Activated naive CD8-positive, alpha-beta T cell treated with anti-CD3 and anti-CD28 coated beads, Interleukin-2, amount 50 U/mL, for 16 hours (primary cell): ENCODE measurements around the gene SPC25.
A peak's percentile ranks its signal among the peaks of the same experiment; 100 is the strongest.
"Not testable (repeated sequence)": the region's sequence is repeated elsewhere in the genome, so short reads cannot be mapped to it uniquely, and the experiment has no call there.

ENCODE experiments used
- DNase-seq: peaks from one replicate; pipeline ENCODE4 v3.0.0-alpha.2; 2020; ENCODE audit warnings: low read depth, low spot score

The SPC25 gene, protein sequence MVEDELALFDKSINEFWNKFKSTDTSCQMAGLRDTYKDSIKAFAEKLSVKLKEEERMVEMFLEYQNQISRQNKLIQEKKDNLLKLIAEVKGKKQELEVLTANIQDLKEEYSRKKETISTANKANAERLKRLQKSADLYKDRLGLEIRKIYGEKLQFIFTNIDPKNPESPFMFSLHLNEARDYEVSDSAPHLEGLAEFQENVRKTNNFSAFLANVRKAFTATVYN

GRCh38 chr2:168890006-168890782, at the start of gene SPC25:
Gene SPC25 (minus strand): TSS chr2:168890430. CDS start chr2:168889519, 911 bp downstream.
- peak; percentile 54 for DNase-seq

GRCh38 chr2:168939918-168940317, 49.7 kb upstream of the SPC25 start:
- DNase-seq, result no peak

DNA sequence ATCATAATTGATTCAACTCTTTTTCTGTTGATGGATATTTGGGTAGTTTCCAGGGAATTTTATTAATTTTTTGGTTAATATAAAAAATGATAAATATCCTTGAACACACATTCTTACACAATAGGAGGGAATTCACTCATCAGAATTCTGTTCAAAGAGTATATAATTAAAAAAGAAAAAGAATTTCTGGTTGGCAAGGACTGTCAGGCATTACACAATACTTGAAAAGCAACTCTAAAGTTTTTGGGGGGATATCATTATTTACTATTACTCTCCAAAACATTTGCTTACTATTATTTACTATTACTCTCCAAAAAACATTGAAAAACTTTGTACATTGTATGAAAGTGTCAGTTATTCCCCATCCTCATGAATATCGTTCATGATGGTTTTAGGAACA, 48.8 kb upstream of the SPC25 start:
- DNase-seq, result no peak

DNA sequence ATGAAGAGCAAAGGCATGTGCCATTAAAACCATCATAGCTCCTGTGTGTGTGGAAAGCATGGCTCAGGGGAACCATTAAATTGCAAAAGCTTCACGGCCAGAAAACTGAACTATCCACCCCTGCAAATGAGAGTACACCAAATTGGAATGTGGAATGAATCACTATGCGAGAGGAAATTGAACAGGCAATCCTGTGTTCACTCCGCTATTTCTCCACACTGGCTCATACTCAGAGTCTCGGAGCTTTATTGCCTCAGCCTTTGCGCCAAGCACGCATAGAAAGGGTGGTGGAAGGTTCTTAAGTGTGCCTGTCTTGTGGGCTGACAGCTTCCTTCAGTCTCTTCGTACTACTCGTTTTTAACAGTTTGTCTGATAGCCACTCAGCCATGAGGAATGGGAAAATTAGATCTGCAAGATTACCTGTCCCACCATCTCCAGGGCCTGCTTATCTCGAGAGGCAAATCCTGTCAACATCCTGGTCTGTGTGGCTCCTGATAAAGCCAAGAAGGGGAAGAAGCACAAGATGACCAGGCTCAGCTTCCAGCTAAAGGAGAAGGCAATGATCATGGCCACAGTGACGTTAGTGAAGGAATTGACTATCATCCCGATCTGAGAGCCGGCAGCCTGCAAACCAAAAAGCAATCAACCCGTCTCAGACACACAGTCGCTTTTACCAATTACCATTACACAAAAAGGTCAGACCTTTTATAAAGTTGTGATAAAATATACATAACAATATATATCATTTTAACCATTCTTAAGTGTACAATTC, 45.8 kb upstream of the SPC25 start:
- no peak for DNase-seq

DNA sequence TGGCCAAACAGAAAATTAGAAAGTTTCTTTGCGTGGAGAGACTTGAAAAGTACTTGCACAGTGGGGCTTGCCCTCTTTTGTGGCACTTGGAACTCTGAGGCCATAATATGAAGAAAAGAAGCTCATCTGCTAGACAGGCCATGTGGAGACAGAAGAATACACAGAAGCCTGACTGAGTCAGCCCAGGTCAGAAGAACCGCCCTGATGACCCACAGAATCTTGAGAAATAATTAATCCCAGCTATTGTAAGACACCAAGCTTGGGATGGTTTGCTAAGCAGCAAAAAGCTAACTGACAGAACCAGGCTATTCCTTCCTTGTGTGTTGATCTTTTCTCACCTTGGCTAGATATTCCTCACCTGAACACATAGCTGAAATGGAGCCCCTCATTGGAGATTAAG, 44.6 kb upstream of the SPC25 start:
- no peak for DNase-seq

DNA sequence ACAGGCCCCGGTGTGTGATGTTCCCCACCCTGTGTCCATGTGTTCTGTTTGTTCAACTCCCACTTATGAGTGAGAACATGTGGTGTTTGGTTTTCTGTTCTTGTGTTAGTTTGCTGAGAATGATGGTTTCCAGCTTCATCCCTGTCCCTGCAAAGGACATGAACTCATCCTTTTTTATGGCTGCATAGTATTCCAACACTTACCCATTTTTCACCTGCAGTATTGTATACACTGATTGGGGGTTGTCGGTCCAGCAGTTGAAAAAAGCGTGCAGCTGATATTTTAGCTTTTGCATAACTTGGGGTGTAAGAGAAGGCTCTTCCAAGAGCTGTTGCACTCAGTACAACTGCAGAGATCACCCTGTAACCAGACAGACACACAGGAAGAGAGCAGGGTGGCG, 41.9 kb upstream of the SPC25 start:
- DNase-seq, result not testable (repeated sequence)

- no peak for DNase-seq
These were observed 40.0 kb upstream of the SPC25 start for GRCh38 chr2:168930242-168930641.

DNA sequence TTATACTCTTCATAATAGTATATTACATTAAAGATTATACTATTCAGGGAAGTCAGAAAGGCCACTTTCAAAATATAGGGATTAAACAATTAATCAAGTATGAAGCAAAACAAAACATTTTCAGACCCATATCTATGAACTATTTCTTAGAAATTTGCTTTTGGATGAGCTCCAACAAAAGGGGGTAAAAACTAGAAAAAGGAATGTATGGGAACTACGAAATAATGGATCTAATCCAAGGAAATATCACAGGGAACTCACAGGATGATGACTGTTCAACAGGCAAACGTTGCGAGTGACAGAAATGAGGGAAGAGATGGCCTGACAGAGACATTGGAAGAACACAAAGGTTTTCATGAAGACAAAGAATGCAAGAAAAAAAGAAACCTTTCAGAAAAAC, 38.8 kb upstream of the SPC25 start:
- DNase-seq, result no peak

DNA sequence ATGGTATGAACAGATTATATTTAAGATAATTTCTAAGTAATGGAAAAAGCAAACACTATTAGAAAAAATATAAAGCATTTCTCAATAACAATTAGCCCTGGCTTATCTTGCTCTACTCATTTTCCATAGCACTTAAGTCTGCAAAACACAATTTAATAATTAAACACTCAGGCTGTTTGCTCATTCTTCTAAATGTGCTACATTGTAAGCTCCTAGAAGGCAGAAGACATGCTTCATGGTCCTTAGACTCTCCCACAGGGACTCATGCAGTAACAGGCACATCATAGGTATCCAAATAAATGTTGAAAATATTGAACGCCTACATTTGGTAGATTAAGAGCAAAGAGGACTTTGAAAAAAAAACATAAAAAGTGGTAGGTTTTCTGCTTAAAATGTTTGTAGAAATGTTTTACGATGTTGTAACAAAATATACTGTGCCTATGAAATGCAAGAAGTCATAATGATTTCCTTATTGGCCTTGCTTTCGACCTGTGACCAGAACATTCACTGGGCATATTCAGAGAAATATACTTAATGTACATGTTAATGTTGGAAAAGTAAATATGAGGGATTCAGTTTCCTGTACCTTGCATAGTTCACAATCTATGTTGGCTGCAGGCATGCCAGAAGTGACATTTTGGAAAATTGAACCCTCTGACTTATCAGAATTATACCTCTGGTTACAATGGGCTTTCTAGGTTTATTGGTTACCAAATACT, 38.0 kb upstream of the SPC25 start:
- no peak for DNase-seq

DNA sequence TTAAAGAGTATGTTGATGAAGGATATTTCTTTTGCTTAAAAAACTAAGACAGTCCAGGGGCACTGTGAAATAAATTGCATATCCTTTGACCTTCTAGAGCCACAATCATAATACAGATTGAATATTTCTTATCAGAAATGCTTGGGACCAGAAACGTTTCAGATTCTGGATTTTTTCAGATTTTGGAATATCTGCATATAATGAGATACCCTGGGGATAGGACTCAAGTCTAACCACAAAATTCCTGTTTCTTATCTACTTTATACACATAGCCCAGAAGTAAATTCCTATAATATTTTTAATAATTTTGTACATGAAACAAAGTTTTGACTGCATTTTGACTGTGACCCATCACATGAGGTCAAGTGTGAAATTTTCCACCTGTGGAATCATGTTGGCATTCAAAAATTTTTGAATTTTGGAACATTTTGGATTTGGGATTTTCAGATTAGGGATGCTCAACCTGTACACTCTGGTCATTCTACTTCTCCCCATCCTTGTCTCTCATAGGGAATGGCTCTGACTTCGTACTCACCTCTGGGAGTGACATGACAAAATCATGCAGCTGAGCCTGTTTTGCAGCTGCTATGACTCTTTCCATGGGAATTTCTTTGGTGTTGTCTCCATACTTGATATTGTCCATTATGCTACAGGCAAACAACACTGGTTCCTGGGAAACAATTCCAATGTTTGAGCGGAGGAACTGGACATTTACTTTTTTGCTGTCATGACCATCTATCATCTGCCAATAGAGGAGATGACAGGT, 36.6 kb upstream of the SPC25 start:
- DNase-seq, result no peak

DNA sequence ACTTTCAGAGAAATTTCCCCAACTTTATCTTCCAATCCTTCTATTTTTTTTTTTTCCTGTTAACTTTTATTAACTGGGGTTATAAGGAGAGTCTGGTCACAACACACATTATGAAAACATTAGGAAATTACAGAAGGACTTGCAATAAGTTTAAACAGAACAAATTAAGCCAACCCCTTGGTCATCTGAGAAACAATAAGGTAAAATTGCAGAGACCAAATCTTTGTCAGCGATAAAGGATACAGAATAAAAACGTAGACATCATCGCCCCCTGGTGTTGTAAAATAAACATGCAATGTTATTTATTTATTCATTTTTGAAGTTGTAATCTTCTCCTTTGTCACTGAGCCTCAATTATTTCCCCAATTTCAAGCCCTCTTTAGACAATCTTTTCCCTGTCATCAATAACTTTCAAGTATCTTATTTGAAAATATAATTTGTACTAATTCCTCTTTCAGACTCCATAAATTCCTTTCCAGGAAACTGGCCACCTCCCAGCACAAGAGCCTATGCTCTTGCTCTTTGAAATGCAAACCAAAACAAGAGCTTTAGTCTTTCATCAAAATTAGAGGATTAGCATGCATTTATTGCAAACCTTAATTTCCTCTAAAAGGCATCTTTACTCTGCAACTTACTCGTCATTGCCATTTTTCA, 30.4 kb upstream of the SPC25 start:
- no peak for DNase-seq

GRCh38 chr2:168916331-168916675, 26.1 kb upstream of the SPC25 start:
- no peak for DNase-seq

GRCh38 chr2:168915441-168916330, 25.5 kb upstream of the SPC25 start:
- DNase-seq, result no peak

- DNase-seq, result no peak
These were observed 23.3 kb upstream of the SPC25 start for GRCh38 chr2:168913495-168913894.

DNA sequence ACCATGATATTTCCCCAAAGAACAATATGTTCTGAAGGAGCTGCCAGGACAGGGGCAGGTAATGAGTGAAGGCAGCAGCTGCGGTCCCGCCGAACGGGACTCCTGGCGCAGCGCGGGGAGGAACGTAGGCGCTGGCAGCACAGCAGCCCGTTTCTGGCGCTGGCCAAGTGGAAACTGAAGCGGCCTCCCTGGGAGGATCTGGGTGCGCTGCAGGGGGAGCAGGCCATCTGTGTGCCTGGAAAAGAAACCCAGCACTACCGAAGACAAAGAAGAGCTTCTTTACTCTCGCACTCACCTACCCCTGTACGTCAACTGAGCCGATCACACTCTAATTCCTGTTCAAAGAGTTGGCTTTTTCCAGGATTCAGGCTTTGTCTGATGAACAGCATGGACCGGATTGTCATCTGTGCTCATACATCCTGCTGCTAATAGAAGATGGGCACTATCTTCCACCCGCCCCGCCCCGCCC, 22.7 kb upstream of the SPC25 start:
- no peak for DNase-seq

- no peak for DNase-seq
These were observed 22.2 kb upstream of the SPC25 start for GRCh38 chr2:168912466-168912865.

- DNase-seq, result no peak
These were observed 20.1 kb upstream of the SPC25 start for GRCh38 chr2:168910330-168910729.

DNA sequence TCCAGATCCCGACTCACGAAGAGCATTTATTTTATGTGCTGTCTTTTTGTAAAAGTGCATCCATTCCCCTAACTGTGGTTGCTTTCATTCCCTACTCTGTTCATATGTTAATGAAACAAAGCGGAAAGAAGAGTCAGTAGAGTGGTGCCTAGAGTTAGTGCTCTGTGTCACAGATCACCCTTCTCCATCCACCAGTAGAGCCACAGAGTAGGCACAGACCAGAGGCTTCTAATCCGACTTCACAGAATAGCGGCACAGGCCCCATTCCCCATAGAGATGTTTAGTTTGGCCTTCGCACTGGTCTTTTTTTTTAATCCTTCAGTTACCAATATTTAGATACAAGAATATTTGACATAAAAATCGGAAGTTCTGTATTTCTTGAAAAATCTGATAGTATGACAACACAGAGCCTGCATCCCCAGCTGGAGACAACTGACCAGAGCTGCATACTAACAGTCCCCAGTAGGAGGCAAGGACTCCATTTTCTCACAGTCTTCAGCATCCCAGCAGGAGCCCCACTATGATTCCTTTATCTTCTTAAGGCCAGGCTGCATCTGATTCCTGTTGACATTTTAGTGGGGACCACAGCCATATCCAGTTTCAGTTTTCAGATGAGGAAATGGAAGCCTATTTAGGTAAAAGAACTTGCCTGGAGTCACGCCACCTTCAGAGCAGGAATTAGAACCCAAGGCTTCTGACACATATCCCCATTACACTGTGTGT, 17.9 kb upstream of the SPC25 start:
- no peak for DNase-seq

- no peak for DNase-seq
These were observed 14.1 kb upstream of the SPC25 start for GRCh38 chr2:168904358-168904757.
